ENCODE data around the gene OR6C6. TPM values are rescaled to one million over a fixed set of nuclear protein-coding genes. Genes with fewer than 3 reads are reported as not detected.
"Not testable (repeated sequence)": the region's sequence is repeated elsewhere in the genome, so short reads cannot be mapped to it uniquely, and the experiment has no call there.

The OR6C6 gene
- total RNA-seq: not detected
- not detected for polyA plus RNA-seq (2013, experiment 1 of 2)
- not detected for polyA plus RNA-seq (2013, experiment 2 of 2)
- total RNA-seq: 0 to 0.05 (median 0) reads per million in 172 experiments

GRCh38 chr12:55296469-55296868 lies at the start of gene OR6C6:
OR6C6 (minus strand) TSS chr12:55296569; CDS start chr12:55295232, 1,337 bp downstream.
- no peaks in the 10 kb centered on the region for H3K4me1 Mint-ChIP-seq (ENCODE audit: low read depth)
- H3K27ac Mint-ChIP-seq: no peak within 1 kb of the TSS
- no peak within 1 kb of the TSS for H3K4me3 ChIP-seq (ENCODE audit: low read length)
- no peak within 1 kb of the TSS for H3K4me3 Mint-ChIP-seq
- no peaks in the 10 kb centered on the region for H3K9me3 ChIP-seq (ENCODE audit: control insufficient read depth in 1 of 2, insufficient read depth in 1 of 2, low read length in 2 of 2)
- H3K36me3 Mint-ChIP-seq (ENCODE audit: low read depth): no peaks in the 10 kb centered on the region
- DNase-seq (no peak), ATAC-seq (ENCODE audit: poor library complexity) (no peak)
- H3K27ac ChIP-seq (ENCODE audit: low read depth in 1 of 2, low read length in 2 of 2): no peak within 1 kb of the TSS
- H3K27me3 ChIP-seq (ENCODE audit: control insufficient read depth in 1 of 2, insufficient read depth in 2 of 2, low read length in 2 of 2): peaks cover 0 to 11% of the 10 kb centered on the region in 2 experiments
- no peaks in the 10 kb centered on the region for H3K4me1 ChIP-seq (ENCODE audit: insufficient read depth, low read length)
- intact Hi-C loops (cut with DNase I, micrococcal nuclease): no loop called here
- POLR2A ChIA-PET: no interaction called here
- CTCF ChIA-PET: no interaction called here
- H3K27me3 Mint-ChIP-seq: peaks cover 45% of the 10 kb centered on the region
- H3K36me3 ChIP-seq (ENCODE audit: insufficient read depth, low read length): no peaks in the 10 kb centered on the region
- H3K9me3 Mint-ChIP-seq: peaks cover 3% of the 10 kb centered on the region
- TF ChIP-seq, protein P1, sequence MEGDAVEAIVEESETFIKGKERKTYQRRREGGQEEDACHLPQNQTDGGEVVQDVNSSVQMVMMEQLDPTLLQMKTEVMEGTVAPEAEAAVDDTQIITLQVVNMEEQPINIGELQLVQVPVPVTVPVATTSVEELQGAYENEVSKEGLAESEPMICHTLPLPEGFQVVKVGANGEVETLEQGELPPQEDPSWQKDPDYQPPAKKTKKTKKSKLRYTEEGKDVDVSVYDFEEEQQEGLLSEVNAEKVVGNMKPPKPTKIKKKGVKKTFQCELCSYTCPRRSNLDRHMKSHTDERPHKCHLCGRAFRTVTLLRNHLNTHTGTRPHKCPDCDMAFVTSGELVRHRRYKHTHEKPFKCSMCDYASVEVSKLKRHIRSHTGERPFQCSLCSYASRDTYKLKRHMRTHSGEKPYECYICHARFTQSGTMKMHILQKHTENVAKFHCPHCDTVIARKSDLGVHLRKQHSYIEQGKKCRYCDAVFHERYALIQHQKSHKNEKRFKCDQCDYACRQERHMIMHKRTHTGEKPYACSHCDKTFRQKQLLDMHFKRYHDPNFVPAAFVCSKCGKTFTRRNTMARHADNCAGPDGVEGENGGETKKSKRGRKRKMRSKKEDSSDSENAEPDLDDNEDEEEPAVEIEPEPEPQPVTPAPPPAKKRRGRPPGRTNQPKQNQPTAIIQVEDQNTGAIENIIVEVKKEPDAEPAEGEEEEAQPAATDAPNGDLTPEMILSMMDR (IDR thresholded peaks at IDR 0.05): no peak

DNA sequence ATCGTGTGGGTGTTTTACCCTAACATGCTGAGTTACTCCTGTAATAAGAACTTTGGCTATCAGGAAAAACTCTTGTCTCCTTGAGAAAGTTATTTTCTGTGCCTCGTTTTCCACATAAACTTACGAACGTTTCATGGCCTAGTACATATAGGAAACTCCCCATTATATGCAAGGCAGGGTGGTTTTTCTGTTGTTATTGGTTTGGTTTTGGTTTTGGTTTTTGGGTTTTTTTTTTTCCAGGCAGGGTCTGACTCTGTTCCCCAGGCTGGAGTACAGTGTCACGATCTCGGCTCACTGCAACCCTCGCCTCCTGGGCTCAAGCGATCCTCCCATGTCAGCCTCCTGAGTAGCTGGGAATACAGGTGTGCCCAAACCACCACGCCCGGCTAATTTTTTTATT lies 39.6 kb upstream of the OR6C6 start:
- no peaks in the 10 kb centered on the region for H3K9me3 Mint-ChIP-seq
- POLR2A ChIA-PET: no interaction called here

DNA sequence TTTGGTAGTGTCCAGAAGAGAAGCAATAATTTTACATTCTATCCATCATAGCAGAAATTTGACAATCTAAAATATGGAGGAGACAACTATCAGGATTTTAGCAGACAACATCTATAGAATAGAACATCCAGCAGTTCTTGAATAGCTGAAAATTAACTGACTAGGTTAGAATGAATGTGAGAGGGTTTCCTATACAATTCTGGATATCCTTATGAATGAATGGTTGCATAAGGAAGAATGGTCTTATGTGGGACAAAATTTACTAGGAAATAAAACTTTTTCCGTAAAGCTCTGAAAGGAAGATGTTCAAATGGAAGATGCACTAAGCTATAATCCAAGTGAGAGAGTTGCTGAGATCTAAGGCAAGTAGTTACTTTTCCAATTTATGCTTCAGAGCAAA lies 34.1 kb upstream of the OR6C6 start, which contains the start of gene OR6C3:
Gene OR6C3, plus strand, starts transcription at position 301 of the 400 bp plus-strand sequence. CDS start 955 bp downstream, outside the sequence.
- ATAC-seq (ENCODE audit: poor library complexity): no peak
- H3K27ac Mint-ChIP-seq: no peak within 1 kb of the TSS
- Histone ChIP-seq H3K4me3 (ENCODE audit: low read length) (no peak within 1 kb of the TSS), H3K4me1 (ENCODE audit: insufficient read depth, low read length) (no peaks in the 10 kb centered on the region), H3K36me3 (ENCODE audit: insufficient read depth, low read length) (no peaks in the 10 kb centered on the region), H3K9me3 (ENCODE audit: control insufficient read depth in 1 of 2, insufficient read depth in 1 of 2, low read length in 2 of 2) (no peaks in the 10 kb centered on the region), H3K27me3 (ENCODE audit: control insufficient read depth in 1 of 2, insufficient read depth in 2 of 2, low read length in 2 of 2) (peaks cover 7 to 9% of the 10 kb centered on the region in 2 experiments), H3K27ac (ENCODE audit: low read depth in 1 of 2, low read length in 2 of 2) (no peak within 1 kb of the TSS)
- no peaks in the 10 kb centered on the region for H3K9me3 Mint-ChIP-seq
- H3K4me3 Mint-ChIP-seq: no peak within 1 kb of the TSS
- TF ChIP-seq, protein P1 (IDR thresholded peaks at IDR 0.05): no peak
- no peaks in the 10 kb centered on the region for H3K4me1 Mint-ChIP-seq (ENCODE audit: low read depth)
- peaks cover 26% of the 10 kb centered on the region for H3K27me3 Mint-ChIP-seq
- no peaks in the 10 kb centered on the region for H3K36me3 Mint-ChIP-seq (ENCODE audit: low read depth)
- CTCF ChIA-PET: no interaction called here
- intact Hi-C loops (cut with DNase I, micrococcal nuclease): no loop called here
- POLR2A ChIA-PET: no interaction called here
- DNase-seq: no peak

More for the DNA sequence above, 39.6 kb upstream of the OR6C6 start:
- Histone ChIP-seq H3K4me3 (ENCODE audit: low read length) (no peak overlapping the region), H3K9me3 (ENCODE audit: control insufficient read depth in 1 of 2, insufficient read depth in 1 of 2, low read length in 2 of 2) (no peaks in the 10 kb centered on the region), H3K27ac (ENCODE audit: low read depth in 1 of 2, low read length in 2 of 2) (no peak overlapping the region), H3K36me3 (ENCODE audit: insufficient read depth, low read length) (no peaks in the 10 kb centered on the region), H3K4me1 (ENCODE audit: insufficient read depth, low read length) (no peaks in the 10 kb centered on the region), H3K27me3 (ENCODE audit: control insufficient read depth in 1 of 2, insufficient read depth in 2 of 2, low read length in 2 of 2) (peaks cover 0 to 22% of the 10 kb centered on the region in 2 experiments)
- H3K27ac Mint-ChIP-seq: no peak overlapping the region
- CTCF ChIA-PET: no interaction called here
- H3K4me1 Mint-ChIP-seq (ENCODE audit: low read depth): no peaks in the 10 kb centered on the region
- TF ChIP-seq, protein P1 (IDR thresholded peaks at IDR 0.05): no peak
- ATAC-seq (ENCODE audit: poor library complexity): no peak
- H3K36me3 Mint-ChIP-seq (ENCODE audit: low read depth): no peaks in the 10 kb centered on the region
- H3K27me3 Mint-ChIP-seq: peaks cover 24% of the 10 kb centered on the region
- no peak overlapping the region for H3K4me3 Mint-ChIP-seq
- intact Hi-C loops (cut with DNase I, micrococcal nuclease): no loop called here
- no peak for DNase-seq

- H3K27me3 Mint-ChIP-seq: peaks cover 29% of the 10 kb centered on the region
- H3K27me3 ChIP-seq (ENCODE audit: control insufficient read depth in 1 of 2, insufficient read depth in 2 of 2, low read length in 2 of 2); H3K36me3 Mint-ChIP-seq (ENCODE audit: low read depth); DNase-seq; ATAC-seq (ENCODE audit: poor library complexity); H3K4me1 Mint-ChIP-seq (ENCODE audit: low read depth); H3K36me3 ChIP-seq (ENCODE audit: insufficient read depth, low read length); H3K4me3 ChIP-seq (ENCODE audit: low read length); H3K4me1 ChIP-seq (ENCODE audit: insufficient read depth, low read length); H3K27ac ChIP-seq (ENCODE audit: low read depth in 1 of 2, low read length in 2 of 2); POLR2A ChIA-PET; H3K27ac Mint-ChIP-seq; H3K9me3 ChIP-seq (ENCODE audit: control insufficient read depth in 1 of 2, insufficient read depth in 1 of 2, low read length in 2 of 2); H3K9me3 Mint-ChIP-seq; intact Hi-C loops (cut with DNase I, micrococcal nuclease); H3K4me3 Mint-ChIP-seq; CTCF ChIA-PET: not testable (repeated sequence)
Measured at GRCh38 chr12:55325801-55326200, 29.4 kb upstream of the OR6C6 start.

Data from CD4-positive, alpha-beta T cell (primary cell).